Ramos (cell line): ENCODE data around the gene APBB2.
"Not testable (repeated sequence)": the region's sequence is repeated elsewhere in the genome, so short reads cannot be mapped to it uniquely, and the experiment has no call there.

Experiments used
- in situ Hi-C: fragments of 300-500 bp; cut with MboI; formaldehyde crosslinking; loops from one replicate; pipeline ENCODE4 v1.14.3; 2022; ENCODE audit warnings: low sequenced_read_pairs; ENCODE audit not compliant: unreplicated experiment

Gene APBB2

GRCh38 chr4:41161355-41161754 is 53.0 kb downstream of the APBB2 start:
- in situ Hi-C loops, result no loop called here

GRCh38 chr4:41160856-41161255 is 53.5 kb downstream of the APBB2 start:
- in situ Hi-C loops, result no loop called here

GRCh38 chr4:41160012-41160789 is 54.1 kb downstream of the APBB2 start:
- in situ Hi-C loops, result no loop called here

GRCh38 chr4:41158756-41159155 is 55.6 kb downstream of the APBB2 start:
- in situ Hi-C loops, result no loop called here

- in situ Hi-C loops, result no loop called here
Observed at GRCh38 chr4:41158274-41158673, 56.1 kb downstream of the APBB2 start.

GRCh38 chr4:41157009-41157408 is 57.3 kb downstream of the APBB2 start:
- in situ Hi-C loops, result no loop called here

- in situ Hi-C loops, result no loop called here
Observed at GRCh38 chr4:41156574-41156973, 57.8 kb downstream of the APBB2 start.

GRCh38 chr4:41155194-41155830 is 59.0 kb downstream of the APBB2 start:
- in situ Hi-C loops, result no loop called here

GRCh38 chr4:41154814-41155177 is 59.5 kb downstream of the APBB2 start:
- in situ Hi-C loops, result no loop called here

GRCh38 chr4:41154010-41154813 is 60.1 kb downstream of the APBB2 start:
- in situ Hi-C loops, result no loop called here

GRCh38 chr4:41150401-41150800 is 63.9 kb downstream of the APBB2 start:
- in situ Hi-C loops, result no loop called here

GRCh38 chr4:41149568-41149967 is 64.8 kb downstream of the APBB2 start:
- in situ Hi-C loops, result not testable (repeated sequence)

GRCh38 chr4:41148931-41149330 is 65.4 kb downstream of the APBB2 start:
- in situ Hi-C loops, result no loop called here

- in situ Hi-C loops, result no loop called here
Observed at GRCh38 chr4:41148292-41148691, 66.0 kb downstream of the APBB2 start.

GRCh38 chr4:41147570-41147969 is 66.8 kb downstream of the APBB2 start:
- in situ Hi-C loops, result not testable (repeated sequence)

GRCh38 chr4:41146716-41147506 is 67.4 kb downstream of the APBB2 start:
- in situ Hi-C loops, result no loop called here

- in situ Hi-C loops, result no loop called here
Observed at GRCh38 chr4:41146196-41146595, 68.1 kb downstream of the APBB2 start.

- in situ Hi-C loops, result no loop called here
Observed at GRCh38 chr4:41145571-41146078, 68.7 kb downstream of the APBB2 start.

- in situ Hi-C loops, result no loop called here
Observed at GRCh38 chr4:41144812-41145211, 69.5 kb downstream of the APBB2 start.

GRCh38 chr4:41144040-41144379 is 70.3 kb downstream of the APBB2 start:
- in situ Hi-C loops, result no loop called here
